Measurements from ENCODE around the gene ABL1.
"Not testable (repeated sequence)": the region's sequence is repeated elsewhere in the genome, so short reads cannot be mapped to it uniquely, and the experiment has no call there.

The ABL1 gene

DNA sequence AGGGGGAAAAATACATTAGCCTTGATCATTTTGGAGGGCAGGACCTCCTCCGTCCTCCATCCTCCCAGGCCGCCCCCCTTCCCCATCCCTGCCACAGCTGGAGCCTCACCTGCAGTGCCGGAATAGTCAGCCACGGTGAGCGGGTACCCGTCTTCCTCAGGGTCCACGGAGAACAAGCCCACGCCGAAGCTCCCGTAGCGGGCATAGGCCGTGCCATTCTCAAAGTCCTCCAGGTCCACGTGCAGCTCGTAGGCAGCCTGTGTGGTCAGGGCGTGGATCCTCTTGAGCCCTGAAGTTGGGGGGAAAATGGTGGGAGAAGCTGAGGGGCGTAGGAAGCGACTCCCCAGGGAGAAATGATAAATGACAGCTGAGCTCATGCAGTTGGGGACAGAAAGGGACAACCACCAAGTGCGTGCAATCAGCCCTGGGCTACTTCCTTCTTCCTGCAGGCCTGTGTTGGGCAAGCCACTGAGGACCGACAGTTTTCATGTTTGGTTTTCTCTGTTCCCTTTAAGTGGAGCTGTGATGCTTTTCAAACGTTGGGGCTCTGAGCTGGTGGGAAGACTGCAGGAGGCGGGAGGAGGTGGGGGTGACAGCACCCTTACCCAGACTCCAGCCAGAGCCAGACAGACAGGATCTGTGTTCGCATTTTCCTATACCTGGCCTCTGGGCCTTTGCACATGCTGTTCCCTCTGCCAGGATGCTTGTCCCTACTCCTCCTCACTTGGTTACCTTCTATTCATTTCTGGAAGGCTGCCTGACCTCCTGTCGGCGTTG lies 70.3 kb downstream of the ABL1 start:
- DNase-seq: no peak

DNA sequence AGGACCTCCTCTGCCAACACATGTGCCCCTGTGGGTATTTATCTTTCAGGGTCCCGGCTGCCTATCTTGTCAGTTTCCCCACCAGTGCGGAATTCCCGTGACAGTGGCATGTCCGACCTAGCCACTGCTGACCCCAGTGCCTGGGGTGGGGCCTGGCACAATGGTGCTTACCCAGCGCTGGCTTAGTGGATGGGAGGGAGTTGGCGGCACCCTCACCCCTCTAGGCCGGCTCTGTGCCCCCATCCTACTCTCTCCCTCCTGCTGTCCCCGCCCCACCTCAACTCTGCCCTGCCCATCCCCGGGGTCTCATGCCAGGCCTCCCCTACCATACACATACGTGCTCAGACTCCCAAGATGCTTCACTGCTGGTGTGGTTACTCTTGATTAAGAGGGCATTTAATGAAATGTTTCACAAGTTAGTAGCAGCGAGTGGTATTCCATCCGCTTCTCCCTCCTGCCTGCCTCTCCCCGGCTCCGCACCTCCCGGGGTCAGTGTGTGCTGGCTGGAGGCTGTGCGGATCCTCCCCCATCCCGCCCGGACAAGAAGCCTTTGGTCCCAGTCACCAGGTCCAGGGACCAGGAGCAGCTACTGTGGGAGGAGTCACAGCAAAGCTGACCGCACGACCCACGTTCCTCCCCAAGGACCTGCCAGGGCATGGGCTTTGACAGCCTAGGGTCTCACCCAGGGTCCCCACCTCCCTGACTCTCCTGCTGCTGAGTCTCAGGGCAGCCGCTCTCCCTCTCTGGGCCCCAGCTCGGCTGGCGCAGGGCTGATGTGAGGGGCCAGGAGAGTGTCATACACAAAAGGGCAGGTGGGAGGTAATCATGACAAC lies 71.1 kb downstream of the ABL1 start:
- DNase-seq: no peak

DNA sequence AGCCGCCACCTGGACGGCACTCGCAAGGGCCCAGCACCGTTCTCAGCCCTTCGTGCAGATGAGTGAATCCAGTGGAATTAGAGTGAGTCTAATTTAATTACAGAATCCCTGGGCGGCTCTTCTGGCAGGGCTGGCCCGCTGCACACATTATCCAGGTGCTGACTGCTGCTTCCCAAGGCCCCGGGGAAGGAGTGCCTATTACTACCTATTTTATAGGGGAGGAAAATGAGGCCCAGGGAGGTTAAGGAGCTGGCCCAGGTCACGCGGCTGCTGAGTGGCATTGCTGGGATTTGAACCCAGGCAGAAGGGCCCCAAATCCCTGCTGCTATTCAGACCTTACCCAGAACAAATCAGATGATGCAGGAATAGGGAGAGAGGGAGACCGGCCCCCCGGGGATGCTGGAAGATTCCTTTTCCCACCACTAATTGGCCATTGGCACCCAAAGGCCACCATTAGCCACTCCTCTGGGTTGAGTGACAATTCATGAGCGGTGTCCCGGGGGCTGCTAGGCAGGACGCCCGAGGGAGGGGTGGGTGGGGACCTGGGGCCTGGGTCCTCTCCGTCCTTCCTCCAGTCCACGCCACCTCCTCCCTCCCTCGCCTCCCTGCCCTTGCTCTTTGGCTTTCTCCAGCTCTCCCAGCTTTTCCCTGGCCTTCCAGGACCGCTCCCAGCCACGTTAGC lies 71.8 kb downstream of the ABL1 start:
- no peak for DNase-seq

DNA sequence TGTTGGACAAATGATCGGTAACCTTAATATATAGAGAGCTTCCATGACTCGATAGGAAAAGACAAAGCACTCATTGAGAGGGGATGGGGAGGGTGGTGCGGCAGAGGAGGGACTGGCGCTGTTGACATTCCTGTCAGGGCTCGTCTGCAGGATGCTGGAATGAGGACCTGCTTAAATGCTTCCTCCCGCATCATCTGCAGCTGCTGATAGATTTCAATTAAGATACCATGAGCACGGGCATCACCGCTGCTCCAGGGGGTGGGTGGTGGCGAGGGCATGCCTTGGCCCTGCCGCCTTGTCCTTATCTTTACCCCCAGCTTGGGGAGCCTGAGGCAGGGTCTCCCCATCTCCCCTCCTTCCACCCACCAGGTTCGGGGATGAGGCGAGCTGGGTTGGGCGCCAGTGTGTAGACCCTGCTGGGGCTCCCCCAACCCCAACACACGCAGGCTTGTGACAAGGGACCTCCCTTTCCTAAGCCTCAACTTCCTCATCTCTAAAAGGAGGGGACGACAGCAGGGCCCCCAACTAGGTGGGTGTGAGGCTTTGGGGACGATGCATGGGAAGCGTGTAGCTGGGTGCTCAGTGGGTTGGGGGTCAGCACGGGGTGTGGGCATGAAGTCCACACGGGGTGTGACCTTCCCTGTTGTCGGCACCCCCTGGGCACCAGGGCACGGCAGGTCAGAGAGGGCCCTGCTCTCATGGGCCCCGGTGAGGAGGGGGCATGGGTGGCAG lies 73.3 kb downstream of the ABL1 start:
- no peak for DNase-seq

DNA sequence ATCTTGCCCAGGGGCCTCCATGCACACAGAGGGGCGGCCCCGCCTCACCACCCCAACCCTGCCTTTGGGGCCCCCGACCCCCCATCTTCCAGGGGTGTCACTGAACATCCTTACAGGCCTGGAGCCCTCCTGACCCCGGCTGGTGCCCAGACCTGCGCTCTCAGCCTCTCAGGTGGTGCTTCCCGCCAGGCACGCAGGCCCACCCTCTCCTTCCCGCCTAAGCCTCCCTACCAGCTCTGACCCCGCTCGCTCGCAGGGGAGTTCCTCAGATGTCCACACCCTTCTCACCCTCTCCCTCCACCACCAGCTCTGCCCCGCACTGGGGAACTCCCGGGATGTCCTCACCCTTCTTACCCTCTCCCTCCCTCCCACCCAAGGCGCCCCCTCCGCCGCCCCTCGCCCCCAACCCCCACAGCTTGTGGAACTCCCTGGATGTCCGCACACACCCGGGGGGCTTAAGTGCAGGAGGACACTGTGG lies 73.9 kb downstream of the ABL1 start:
- no peak for DNase-seq

DNA sequence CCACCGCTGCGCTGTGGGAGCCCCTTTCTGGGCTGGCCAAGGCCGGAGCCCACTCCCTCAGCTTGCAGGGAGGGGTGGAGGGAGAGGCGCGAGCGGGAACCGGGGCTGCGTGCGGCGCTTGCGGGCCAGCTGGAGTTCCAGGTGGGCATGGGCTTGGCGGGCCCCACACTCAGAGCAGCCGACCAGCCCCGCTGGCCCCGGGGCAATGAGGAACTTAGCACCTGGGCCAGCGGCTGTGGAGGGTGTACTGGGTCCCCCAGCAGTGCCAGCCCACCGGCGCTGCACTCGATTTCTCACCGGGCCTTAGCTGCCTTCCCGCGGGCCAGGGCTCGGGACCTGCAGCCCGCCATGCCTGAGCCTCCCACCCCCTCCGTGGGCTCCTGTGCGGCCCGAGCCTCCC lies 75.0 kb downstream of the ABL1 start:
- not testable (repeated sequence) for DNase-seq

DNA sequence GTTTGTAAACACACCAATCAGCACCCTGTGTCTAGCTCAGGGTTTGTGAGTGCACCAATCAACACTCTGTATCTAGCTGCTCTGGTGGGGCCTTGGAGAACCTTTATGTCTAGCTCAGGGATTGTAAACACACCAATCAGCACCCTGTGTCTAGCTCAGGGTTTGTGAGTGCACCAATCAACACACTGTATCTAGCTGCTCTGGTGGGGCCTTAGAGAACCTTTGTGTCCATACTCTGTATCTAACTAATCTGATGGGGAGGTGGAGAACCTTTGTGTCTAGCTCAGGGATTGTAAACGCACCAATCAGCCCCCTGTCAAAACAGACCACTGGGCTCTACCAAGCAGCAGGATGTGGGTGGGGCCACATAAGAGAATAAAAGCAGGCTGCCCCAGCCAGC lies 75.6 kb downstream of the ABL1 start:
- DNase-seq: not testable (repeated sequence)

DNA sequence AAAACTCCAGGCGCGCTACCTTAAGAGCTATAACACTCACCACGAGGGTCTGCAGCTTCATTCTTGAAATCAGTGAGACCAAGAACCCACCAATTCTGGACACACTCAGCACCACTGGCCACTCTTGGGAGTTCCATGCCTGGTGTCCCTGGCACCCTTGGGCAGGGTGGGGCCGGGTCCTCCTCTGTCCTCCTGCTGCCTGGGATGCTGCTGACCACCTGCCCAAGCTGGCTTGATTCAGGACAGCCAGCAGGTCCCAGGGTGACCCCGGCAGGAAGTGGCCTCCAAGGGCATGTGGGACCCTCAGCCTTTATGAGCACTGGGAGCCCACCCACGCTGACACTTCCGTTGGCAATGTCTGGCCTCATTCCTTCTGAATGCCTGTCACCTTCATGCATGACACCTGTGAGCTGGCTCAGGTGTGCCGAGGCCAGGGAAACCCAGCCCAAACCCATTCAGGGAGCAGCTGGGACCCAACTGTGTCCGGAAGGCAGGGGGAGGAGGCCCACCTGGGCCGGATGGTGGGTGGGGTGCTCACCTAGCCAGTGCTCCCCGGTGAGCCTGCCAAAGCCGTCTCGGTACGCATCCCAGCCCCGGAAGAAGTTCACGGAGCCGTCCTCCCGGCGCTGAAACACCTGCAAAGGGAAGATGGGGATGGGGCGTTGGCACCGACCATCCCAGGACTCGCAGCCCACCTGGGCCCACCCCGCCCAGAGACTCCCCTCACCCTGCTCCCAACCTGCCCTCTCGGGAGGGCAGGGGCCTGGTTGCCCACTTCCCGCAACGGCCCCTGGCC lies 76.4 kb downstream of the ABL1 start:
- no peak for DNase-seq

DNA sequence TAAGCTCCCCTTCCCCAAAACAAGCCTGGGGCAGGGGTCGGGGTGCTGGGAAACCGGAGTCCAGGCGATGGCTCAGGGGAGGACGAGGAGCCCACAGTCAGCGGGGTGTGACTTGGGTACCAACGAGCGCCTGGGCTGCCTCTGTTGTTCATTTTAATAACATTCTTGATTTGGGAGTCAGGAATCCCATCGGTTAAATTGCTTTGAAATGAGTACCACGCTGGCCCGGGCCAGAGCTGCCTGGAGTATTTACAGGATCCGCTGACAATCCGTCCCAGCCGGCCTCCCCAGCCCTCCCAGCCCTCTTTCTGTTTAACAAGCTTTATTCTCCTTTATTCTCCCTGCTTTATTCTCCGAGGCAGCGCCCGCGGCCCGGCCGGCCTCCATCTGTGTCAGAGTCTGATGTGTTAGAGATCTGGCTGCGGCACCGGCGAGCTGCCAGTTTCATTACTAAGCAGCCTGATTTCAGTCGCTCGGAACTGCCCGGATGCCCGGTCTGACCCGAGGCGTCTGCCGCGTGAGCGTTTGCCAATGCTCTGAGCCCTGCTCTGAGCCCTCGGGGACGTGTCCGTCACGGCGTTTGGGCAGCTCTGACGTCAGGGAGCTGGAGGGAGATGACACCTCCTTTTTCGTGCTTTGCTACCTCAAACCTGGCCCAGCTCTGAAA lies 78.0 kb downstream of the ABL1 start:
- DNase-seq: no peak

DNA sequence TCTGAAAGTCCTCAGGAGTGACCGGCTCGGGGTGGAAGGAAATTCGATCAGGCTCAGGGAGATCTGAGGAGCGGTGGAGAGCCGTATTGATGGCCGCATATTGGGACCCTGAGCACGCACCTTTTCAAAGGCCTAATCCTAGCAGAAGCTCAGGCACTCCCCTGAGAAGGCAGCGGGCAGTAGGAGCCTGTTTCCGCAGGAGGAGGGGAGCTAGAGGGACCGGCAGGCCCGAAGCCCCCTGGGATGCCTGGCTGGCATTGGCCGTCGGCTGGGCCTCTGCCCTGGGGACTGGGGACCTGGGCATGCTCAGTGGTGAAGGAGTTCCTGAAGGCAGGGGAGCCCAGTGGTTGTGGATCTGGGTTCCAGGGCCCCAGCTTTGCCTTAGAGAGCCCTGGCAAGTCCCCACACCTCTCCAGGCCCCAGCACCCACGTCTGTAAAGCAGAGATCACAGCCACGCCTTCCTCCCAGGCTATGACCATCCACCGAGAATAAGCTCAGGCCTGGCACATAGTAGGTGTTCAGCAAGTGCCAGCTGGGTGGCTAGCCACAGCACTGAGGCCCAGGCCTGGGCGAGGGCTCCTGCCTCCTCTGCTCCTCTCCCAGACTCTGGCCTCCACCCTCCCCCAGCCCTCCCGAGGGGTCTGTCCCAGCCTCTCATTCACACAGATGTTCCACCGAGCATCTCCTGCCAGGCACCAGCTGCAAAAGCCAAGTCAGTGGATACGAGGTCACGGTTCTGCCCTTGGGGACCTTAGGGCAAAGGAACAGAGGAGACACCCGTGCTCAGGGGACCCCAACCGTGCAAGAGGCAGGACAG lies 78.8 kb downstream of the ABL1 start:
- no peak for DNase-seq

DNA sequence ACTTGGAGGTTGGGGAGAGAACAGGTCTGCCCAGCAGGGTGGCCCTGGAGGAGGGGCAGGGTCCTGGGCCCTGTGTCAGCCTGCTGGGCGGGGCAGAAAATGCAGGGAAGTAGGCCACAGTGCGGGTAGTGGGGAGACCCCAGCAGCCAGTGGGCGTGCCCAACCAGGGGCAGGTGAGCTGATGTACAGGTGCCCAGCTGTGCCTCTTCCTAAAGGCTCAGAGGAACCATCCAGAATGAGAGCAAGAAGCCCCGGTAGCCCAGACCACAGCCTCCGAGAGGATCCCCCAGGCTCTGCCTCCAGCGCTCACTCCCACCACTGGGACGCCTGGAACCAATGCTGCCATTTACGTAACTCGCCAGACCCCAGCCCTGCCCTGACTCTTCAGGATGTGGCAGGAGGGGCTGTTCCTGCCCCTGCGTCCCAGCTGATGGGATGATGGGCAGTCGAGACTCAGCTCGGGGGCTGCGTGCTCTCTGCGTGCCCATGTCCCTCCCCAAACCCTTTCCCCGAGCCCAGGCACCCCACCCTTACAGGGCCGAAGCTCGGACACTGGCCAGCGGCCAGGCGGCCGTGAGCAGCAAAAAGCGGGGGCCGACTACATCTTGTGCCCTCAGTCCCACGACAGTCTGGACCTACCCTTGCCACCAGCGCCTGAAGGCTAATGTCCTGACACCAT lies 79.5 kb downstream of the ABL1 start:
- DNase-seq: no peak

DNA sequence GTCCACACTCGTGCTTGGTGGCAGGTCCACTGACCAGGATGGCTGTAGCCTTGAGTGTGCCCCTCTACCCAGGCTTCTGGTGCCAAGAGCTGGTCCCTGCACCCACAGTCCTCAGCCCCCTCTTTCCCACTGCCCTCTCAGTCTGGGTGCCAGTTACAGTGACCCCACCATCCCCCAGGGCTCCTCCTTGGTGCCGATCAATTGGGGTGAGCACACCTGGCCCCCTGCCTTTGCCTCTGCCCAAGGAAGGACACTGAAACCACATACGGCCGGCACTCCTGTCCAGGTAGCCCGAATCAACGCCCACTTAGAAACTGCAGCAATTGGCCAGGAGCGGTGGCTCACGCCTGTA lies 80.0 kb downstream of the ABL1 start:
- DNase-seq: no peak

DNA sequence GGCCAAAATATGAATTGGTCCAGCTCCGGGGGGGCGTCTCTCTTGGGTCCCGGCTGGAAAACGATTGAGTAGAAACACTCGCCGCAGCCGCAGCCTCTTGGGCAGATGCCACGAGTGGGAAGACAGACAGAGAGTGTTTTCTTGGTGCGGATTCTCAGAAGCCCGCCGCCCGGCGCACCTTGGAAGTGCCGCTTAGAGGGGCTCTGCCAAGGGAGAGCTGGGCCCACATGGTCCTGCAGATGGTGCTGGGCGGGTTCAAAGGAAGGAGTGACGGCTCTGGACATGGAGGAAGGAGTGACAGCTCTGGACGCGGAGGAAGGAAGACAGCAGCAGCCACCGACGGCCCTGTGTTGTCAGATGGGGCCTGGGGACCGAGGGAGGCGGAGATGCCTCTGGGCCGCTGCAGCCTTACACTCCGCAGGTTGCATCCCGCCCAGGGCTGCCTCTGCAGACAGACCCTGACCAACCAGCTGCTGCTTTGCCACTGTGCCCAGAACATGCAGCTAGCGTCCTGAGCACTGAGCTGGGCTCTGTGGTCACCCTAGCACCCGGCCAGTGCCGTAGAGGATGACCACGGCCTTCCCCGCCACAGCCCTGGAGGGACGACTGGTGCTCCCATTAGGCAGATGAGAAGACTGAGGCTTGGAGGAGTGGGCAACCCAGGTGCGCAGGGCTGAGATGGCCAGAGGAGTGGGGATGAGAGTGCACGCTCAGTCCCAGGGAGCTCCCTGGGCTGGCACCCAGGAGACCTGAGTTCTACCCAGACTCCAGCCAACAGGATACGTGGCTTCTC lies 82.3 kb downstream of the ABL1 start:
- no peak for DNase-seq

DNA sequence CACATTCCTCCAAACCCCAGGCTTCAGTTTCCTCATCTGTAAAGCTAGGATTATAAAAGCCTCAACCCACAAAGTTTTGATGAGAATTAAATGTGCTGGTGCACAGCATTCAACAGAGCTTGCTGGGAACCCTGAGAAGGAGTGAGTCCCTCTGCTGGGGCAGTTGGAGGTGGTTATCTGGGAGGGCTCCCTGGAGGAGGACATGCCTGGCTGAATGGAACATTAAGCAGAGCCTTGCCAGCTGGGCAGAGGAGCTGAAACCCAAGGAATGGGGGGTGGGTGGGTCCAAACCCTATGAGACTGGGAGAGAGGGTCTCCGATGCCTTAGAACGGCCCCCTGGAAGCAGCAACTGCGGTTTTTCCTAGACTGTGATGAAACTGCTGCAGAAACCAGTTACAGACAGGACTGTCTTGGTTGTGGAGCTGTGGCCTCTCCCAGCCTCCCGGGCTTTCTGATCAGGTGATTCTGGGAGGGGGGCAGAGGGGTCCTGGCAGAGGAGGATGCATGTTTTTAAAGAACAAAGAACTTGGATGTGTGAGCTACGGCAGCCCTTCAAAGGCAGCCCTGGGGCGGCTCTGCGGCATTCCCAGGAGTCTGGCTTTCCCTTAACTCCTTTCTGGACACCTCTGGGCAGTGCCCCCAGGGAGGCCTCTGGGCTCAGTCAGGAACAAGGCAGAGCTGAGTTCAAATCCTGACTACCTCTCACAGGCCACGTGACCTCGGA lies 83.2 kb downstream of the ABL1 start:
- no peak for DNase-seq

DNA sequence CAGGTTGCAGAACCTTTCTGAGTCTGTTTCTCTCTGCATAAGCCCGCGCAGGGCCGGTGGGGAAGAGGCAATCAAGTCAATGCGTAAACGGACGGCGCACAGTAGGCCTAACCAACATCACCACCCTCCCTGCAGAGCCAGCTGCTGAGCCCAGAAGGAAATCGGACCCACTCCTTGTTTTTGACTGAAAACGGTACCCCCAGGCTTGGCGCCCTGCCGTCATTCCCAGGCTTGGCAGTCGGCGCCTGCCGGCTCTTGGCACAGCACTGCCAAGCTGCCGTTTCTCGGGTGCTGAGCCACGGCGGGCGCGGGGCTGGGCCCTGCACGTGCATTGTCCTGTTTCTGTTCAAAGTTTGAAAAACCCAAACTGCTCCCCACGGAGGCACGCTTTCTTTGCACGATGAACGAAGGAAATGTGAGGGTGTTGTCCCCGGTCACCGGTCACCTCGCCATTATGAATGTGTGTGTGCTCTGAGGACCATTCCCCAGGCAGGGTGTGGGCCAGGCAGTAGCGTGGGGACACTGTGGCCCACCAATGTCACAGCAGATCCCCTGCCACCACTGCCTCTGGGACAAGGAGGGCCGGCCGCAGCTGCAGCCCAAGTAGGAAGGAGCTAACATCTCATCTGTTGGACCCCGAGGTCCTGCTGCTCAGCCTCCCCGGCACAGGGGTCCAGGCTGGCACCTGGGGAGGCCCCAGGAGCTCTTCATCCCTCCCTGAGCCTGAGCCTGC lies 83.9 kb downstream of the ABL1 start:
- no peak for DNase-seq

DNA sequence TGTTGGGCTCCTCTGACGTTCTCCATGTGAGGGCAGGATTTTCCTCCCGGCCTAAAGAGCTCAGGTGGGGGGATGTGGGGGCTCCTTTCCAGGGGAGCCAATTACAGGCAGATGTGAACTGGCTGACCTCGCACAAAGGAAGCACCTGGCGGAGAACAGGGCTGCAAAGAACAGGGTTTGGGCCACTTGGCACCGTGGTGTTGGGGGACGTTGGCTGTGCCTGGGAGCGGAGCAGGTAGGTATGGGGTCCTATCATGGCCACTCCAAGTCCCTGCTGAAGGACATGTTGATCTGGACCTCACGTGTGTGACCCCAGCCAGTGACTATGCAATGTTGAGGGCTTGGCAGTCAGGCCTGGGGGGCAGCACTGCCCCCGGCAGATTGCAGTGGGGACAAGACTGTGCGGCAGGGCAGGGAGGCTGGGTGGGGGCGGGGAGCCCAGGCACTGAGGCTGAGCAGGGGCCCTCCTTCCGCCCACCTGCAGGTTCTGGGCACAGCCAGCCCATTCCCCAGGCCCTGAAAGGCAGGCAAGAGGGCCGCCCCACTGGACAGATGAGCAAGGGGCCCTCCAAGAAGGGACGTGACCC lies 84.6 kb downstream of the ABL1 start:
- DNase-seq: no peak

DNA sequence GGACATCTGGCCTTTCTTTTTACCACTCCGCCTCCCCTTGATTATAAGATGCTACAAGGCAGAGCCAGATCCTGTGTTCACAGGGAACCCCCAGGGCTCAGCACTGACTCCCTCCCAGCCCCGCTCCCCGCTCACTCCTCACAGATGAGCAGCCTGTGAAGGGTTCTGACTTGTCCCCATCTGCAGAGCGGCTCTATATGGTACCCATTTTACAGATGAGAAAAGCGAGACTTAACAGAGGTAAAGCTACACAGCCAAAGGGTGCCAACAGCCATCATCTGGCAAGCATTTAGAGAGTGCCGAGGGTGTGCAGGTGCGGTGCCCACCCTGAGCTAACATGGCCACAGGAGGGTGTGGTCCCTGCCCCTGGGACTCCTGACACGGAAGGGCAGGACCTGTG lies 85.2 kb downstream of the ABL1 start:
- DNase-seq: no peak
